ACHN (cell line): ENCODE measurements around the gene MCC.

Source experiments
- DNase-seq: peaks from one replicate; pipeline ENCODE4 v3.0.0-alpha.2; 2015
- in situ Hi-C: cut with HindIII; loops from 2 replicates; pipeline ENCODE4 v1.10.0; 2017; ENCODE audit warnings: low sequenced_read_pairs, low pct_ligation_motif_present, low pct_unique_long_range_greater_than_20kb

MCC gene

DNA sequence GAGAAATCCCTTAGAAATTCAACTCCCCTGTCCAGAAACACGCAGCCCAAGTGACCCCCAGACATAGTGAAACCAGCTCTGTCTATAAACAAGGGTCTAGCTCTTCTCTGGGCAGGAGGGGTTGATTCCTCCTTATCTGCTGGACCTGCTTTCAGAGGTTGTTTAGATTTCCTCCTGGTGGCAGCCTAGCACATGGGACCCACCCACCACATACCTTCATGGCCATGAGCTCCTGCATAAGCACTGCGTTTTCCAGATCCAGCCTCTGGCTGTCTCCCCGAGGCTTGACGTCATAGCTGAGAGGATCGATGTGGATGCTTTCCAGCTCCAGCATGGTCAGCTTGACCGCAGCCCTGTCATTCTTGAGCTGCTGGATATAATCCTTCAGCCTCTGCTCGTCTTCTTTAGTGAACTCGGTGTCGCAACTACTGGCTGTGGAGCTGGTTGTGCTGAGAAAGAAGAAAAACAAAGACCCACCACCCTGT lies 434.7 kb downstream of the MCC start:
- no peak for DNase-seq
- in situ Hi-C loops = no loop called here

DNA sequence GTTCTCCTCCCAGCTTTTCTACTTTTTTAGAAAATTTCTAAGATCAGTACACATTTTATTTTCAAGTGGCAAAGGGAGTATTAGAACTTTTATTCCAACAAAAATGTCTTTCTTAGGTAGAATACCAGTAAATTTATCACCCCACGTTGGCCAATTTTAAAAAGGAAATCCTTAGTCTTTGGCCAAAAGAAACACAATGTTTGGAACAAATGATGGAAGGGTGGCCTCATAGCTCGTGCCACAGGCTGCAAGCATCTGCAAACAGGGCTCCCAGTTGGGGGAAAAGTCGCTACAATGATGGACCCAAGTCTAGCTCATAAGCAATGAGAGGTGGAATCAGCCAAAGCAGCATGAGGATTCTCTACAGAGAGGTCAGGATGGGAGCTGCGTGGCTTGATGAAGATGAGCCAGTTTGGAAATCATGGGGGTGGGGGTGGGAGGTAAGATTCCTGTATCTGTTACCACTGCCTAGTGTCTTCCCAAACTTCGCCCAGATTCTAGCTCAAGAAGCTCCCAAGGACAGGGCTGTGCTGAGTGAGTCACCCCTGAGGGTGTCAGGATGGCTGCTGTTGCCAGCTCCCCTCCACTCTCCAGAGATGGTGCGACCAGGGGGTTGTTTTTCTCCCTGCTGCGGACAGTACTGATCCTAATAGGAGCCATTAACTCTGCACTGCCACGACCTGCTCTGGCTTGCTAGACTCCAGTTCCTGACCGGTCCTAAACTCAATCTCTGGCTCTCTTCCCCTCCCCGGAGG lies 436.0 kb downstream of the MCC start:
- DNase-seq = no peak
- in situ Hi-C loops = no loop called here

DNA sequence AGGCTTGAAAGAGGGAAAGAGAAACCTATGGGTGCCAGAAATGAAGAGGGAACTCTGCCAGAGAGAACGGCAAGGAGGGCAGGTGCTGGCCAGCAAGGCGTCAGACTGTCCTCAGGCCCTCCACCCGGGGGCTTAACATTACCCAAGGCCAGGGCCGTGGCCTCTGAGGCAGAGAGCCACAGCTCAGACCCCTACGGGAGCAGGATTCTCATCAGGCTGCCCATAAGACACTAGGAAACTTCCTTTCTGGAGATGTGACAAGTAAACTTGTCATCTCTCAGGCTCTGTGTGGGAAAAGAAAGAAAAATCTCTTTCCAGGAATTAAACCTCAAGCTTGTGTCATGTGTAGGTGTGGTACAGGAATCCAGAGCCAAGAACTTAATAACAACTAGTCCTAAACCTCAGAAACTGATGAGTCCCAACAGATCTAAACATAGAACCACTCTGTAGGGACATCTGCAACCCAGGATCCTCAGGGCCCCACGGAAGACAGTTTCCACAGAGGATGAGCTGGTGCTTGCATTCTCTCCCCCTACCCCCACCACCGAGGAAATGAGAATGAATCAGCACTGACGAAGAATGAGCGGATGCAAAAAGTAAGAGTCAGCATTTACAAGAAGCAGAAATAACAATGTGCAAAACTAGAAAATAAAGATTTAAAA lies 437.4 kb downstream of the MCC start:
- DNase-seq = no peak
- in situ Hi-C loops = no loop called here

DNA sequence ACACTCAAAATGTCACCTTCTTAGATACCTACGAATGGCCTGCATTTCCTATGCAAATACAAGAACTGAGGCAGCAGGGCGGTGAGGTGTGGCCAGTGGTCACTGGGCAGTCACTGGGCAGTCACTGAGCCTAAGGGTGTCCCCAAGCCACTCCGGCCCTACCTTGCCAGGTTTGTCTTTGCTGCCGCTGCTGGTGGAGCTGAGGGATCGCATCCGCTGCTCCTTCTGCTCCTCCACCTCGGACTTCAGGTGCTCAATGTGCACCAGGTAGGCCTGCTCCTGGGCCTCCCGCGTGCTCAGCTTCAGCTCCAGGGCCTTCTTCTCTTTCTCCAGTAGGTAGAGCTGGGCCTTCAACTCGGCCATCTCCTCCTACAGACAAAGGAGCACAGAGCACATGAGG lies 439.3 kb downstream of the MCC start:
- in situ Hi-C loops = no loop called here
- DNase-seq = no peak

DNA sequence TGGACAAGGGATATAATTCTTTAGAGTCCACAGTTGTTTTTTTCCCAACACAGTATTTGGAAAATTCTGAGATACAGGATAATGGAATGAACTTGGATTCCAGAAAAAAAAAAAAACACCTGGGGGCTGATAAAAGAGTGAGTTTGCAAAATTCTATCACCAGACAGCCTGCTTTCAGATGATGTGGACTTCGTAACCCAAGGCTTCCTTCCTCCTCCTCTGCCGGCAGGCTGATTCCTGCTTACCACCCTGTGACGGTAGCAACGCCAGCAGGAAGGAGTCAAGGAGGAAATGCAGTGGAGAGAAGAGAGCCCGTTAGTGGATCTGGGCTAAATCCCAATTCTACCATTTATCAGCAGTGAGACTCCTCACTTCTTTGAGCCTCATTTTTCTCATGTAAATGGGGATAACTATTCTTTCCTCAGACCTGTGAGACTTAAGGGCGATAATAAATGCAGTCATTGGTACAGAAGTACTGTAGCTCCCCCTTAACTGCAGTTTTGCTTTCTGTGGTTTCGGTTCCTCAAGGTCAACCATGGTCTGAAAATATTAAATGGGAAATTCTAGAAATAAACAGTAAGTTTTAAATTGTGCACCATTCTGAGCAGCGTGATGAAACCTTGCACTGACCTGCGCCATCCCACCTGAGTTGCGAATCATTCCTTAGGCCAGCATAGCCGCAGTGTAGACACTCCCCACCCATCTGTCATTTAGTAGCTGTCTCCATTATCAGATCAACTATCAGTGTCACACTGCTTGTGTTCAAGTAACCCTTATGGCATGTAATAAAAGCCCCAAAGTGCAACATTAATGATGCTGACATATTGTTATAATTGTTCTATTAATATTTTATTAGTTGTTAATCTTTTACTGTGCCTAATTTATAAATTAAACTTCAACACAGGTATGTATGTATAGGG lies 440.3 kb downstream of the MCC start:
- in situ Hi-C loops = no loop called here
- no peak for DNase-seq

DNA sequence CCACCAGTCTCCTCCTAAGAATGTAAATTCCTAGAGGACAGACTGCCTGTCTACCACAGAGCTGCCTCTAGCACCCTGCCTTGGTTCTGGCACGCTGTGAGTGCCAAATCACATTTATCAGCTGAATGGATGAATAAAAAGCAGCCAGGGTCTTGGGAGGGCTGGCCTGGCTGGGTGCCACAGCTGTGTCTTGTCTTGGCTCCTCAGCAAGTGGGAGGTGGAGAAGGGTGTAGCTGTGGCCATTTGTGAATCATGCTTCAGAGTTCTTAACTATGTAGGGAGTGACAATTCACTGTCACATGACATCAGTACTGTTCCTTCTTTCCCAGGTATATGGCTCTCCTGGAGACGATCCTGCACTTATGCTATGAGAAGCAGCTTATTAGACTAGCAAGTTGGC lies 441.0 kb downstream of the MCC start:
- in situ Hi-C loops = no loop called here
- peak; percentile 25 for DNase-seq

DNA sequence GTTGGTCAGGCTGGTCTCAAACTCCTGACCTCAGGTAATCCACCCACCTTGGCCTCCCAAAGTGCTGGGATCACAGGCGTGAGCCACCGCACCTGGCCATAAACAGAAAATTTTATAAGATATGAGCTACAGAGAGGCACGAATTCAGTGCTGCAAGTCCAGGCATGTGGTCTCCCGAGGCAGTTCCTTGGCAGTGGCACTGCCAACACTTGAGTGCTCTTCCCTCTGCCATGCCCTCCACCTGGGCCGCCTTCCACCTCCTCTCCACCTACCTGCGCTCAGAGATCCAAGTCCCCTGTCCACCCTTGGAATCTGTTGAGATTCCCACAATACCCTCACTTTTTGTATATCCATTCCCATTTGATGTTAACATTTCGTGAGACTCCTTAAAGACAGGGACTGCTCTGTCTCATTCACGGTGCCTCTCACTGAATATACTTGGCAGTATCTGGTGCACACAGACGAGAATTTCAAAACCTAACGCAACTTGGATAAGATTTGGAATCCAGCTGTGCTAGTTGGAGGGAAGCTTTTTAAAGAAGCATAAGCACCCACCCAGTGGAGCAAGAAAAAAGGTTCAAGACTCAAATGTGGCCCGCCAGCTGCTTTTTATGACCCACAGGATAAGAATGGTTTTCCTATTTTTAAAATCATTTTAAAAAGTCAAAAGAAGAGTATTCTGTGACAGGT lies 443.3 kb downstream of the MCC start:
- DNase-seq = no peak
- in situ Hi-C loops = no loop called here

DNA sequence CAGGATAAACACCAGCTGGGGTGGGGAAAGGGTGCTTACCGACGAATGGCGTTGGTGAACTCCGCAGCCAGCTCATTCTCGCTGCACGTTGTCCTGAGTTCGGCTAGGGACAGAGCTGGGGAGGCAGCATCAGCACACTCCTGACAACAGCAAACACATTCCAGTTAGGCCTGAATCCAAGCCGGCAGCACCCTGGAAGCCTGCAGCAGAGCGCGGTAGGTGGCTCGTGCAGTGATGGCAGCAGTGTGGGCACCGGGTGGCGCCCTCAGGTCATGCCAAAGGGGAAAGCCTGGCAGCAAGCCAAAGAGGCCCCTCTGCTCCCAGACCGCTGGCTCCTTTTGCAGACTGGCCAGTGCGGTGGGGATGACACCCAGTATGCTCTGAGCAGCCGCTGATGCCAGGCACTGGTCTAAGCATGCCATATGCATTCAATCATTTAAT lies 444.7 kb downstream of the MCC start:
- in situ Hi-C loops = no loop called here
- DNase-seq = peak; percentile 29

DNA sequence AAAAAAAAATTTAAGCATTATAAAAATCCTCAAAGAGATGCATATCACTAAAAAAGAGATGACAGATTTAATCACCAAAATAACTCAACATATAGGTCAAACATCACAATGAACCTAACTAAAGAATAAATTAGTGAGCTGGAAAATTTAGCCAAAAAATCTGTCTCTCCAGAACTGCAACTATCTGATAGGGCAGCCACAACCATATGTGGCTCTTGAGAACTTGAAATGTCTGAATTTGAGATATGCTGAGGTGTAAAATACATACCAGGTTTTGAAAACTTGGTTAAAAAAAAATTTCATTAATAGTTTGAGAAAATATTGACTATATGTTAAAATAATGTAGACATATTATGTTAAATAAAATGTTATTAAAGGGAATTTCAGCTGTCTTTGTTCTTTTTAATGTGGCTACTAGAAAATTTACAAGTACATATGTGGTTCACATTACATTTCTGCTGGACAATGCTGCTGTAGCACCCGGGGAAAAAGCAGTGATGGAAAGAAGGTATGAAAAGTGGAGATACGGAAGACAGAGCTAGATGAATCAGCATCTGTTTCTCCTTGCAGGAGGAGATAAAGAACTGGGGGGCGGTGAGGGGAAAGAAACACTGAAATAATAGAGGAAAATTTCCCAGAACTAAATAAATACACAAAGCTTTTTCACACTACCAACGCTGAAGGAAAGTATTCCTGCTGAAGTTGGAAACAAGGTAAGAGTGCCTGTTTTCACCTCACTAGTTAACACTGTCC lies 445.6 kb downstream of the MCC start:
- in situ Hi-C loops = no loop called here
- DNase-seq = no peak

DNA sequence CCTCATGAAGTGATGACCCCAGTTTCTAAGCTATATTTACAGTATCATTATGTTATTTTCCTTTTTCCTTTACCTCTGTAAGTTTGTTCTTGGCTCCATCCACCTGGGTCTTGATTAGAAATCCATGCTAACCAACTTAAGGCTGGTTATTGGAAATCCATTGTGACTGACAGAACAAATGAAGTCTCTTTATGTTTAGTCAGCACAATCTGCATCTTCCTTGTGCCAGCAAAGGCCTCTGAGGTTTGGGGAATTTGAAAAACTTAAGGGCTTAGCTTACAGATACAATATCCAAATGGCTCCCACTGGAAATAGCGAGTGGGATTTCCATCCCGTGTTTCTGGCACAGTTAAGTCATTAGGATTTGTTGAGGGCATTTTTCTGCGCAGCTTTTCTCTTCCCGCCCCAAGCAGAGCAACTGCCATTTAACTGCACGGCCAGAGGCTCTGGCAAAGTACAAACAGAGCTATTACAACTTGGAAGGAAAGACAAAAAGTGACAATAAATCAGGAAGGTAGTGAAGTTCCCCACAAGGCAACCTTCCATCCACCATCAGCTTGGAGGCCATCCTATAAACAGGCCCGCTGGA lies 447.5 kb downstream of the MCC start:
- no peak for DNase-seq
- in situ Hi-C loops = no loop called here

DNA sequence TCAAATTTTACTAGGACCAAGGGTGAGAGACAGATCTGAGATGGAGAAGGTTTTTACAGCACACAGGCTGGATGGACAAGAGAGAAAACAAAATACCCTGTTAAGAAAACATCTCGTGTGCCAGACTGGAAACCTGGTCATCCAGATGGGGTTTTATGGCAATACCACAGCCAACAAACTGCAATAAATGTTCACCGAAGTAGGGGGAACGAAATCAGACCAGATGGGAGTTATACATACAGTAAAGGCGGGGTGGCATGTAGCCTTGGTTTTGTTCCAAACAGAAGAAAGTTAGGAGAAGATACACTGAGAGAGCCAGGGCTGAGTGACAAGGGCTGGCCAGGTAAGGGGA lies 448.3 kb downstream of the MCC start:
- in situ Hi-C loops = no loop called here

DNA sequence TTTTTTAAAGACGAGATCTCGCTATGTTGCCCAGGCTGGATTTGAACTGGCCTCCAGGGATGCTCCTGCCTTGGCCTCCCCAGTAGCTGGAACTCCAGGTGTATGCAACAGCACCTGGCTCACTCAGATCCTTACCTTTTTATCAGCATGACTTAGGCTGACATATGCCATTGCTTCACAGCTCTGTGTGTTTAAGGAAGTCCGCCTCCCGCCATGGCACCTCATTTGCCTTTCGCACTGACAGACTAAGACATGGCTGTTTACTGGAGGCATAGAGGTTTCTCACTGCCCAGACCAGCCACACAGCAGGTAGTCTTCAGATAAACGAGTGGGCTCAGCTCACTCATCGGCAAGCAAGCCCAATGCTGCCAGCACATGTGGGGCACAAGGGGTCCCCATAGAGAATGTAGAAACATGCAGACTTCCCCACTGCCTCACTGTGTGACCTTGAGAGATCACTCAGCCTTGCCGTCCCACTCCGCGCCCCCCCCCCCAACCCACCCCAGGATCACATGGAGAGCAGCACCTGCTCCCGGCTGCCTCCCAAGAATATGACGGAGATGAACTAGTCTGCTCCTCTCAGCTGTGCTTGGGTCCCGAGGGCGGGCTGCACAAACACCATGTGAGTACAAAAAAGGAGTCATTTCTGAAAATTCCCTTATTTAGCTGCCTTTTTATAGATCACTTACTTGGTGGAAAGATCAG lies 448.9 kb downstream of the MCC start:
- no peak for DNase-seq
- in situ Hi-C loops = no loop called here

More for the DNA sequence above, 448.3 kb downstream of the MCC start:
- DNase-seq = no peak

DNA sequence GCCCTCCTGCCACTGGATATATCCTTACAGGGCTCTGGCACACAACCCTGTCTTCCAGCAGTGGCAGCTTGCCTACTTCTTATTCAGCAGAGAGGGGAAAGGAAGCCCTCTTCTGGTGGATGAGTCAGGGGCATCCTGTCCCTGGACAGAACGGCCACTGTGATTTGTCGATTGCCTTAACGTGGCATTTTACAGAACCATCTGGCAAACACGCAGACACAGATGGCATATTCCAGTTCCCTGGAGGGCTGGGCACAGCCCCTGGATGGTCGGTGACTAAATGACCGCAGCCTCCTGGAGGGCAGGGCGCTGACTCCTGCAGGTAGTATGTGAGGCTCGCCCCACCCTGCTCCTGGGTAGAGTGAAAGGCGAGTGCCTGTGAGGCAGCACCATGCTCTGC lies 449.5 kb downstream of the MCC start:
- in situ Hi-C loops = no loop called here
- no peak for DNase-seq

DNA sequence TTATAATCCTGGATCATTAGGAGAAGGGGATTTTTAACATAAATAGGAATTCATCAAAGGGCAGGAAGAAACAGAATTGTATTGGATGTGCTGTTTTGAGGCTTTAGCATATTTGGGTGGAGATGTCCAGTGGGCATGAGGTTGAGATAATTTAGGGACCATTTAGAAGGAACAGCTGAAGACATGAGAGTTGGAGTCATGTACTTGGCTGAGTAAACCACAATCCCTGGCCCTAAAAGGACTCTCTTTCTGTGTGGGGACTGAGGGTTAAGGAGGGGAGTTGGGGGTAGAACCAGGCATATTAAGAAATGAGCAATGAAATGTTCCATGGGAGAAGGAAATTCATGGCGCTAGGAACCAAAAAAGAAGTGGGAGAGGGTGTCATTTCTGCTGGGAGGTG lies 450.1 kb downstream of the MCC start:
- DNase-seq = no peak
- in situ Hi-C loops = no loop called here

DNA sequence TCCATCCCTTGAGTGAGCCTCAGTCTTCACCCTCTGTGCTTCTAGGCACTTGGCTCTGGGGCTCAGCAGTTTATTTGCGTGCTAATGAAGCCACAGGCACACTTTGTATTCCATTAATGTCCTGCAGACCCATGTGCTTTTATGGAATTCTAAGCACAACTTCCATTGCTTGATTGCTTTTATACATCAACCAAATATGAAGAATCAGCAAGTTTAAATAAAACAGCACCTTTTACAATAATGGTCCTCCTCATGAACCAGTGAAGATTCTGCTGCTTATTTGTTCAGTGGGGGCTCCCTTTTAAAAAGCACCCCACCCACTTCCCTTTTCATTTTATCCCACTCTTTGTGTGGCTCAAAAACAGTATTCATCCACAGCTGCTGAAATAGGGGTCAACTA lies 451.4 kb downstream of the MCC start:
- DNase-seq = no peak
- in situ Hi-C loops = no loop called here

DNA sequence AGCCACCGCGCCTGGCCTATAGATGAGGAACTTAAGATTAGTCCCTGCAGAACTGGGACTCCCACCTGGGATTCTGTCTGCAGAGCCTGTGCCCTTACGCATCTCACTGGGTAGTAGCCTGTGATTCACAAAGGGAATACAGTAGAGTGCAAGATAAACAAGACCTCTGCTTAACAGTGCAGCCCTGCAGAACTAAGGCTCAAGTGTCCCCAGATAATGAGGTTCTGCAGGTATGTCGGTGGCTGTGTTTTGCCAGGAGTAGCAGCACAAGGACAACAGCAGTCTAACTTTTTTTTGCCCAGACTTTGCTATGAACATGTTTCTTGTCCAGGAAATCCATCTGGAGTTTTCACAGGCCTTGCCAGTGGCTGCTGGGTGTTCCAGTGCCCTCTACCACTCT lies 451.9 kb downstream of the MCC start:
- in situ Hi-C loops = no loop called here
- no peak for DNase-seq

DNA sequence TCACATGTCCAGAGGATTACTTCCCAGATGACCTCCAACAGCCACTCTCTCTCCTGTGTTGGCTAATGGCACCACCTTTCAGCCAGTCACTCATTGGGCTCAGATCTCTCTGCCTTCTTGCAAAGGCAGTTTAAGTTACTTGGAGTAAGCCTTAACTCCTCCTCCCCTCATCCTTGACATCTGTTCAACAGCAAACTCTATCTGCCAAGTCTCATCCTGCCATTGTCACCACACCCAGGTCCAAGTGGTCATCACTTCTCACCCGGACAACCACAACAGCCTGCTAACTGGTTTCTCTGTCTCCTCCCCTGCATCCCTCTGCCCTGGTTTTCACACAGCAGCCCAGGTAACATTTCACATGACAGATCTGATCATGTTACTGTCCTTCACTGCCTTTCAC lies 453.2 kb downstream of the MCC start:
- DNase-seq = no peak
- in situ Hi-C loops = no loop called here
